Fibroblast of gingiva (primary cell): ENCODE measurements around the gene NDUFS5.
A peak's percentile ranks its signal among the peaks of the same experiment; 100 is the strongest.
"Not testable (repeated sequence)": the region's sequence is repeated elsewhere in the genome, so short reads cannot be mapped to it uniquely, and the experiment has no call there.

Experiments
- DNase-seq: peaks from one replicate; pipeline ENCODE4 v3.0.0-alpha.2; 2011; ENCODE audit warnings: low read depth

NDUFS5 gene

DNA sequence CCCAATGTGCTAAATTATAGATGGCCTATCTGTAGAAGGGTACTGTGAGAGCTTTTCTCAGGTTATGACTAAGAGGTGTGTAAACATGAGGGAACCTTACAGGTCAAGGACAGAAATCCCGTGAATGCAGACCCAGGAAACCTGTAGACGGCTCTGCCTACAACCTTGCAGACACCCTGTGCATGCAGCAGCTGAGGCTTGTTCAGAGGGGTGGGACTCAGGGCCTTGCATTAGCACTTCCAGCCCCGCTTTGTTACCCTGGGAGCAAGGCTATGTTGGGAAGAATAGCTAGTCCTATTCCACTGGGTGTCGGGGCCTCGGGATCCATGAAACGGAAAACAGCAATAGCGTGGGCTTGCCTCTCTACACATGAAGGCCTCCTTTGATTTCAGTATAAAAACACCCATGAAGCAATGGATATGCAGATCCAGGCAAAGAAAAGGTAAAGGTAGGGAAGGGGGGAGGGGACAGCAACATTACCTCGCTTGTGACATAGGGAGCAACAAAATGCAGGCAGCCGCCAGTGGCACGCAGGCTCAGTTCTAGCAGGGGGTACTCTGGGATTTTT, 9.5 kb upstream of the NDUFS5 start:
- DNase-seq = no peak

- DNase-seq = no peak
These were observed 8.9 kb upstream of the NDUFS5 start for GRCh38 chr1:39017266-39017665.

- DNase-seq = not testable (repeated sequence)
These were observed 5.7 kb upstream of the NDUFS5 start for GRCh38 chr1:39020494-39020893.

- no peak for DNase-seq
These were observed 4.7 kb upstream of the NDUFS5 start for GRCh38 chr1:39021426-39021825.

DNA sequence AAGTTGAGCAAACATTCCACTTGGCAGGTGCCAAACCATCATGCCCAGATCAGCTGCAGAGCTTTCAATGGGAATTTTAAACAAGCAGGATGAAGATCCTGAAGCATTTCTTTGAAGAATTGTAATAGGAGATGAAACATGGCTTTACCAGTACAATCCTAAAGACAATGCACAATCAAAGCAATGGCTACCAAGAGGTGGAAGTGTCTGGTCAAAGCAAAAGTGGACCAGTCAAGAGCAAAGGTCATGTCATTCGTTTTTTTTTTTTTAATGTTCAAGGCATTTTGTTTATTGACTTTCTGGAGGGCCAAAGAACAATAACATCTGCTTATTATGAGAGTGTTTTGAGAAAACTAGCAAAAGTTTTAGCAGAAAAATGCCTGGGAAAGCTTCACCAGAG, 3.0 kb upstream of the NDUFS5 start:
- DNase-seq = no peak

- no peak for DNase-seq
These were observed 837 bp downstream of the NDUFS5 start for GRCh38 chr1:39026866-39027507.

DNA sequence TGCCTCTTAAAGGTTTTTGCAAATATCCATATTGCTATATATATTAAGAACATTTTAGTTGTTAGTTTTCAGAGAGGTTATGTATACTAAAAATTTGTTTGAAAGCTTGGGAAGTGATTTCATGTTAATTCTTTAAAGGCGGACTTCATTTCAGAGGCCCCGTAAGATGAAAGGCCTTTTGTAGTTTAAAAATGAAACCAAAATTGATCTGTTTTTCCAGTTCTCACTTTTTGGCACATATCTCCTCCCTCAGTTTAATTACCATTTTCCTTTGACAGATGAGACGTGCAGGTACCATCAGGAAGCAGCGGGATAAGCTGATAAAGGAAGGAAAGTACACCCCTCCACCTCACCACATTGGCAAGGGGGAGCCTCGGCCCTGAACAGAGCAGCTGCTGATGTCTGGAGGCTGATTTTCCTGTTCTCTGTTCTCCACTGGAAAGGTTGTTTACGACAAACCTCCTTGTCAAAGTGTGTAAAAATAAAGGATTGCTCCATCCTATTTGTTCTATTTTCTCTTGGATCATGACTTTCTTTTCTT, 8.0 kb downstream of the NDUFS5 start:
- no peak for DNase-seq

DNA sequence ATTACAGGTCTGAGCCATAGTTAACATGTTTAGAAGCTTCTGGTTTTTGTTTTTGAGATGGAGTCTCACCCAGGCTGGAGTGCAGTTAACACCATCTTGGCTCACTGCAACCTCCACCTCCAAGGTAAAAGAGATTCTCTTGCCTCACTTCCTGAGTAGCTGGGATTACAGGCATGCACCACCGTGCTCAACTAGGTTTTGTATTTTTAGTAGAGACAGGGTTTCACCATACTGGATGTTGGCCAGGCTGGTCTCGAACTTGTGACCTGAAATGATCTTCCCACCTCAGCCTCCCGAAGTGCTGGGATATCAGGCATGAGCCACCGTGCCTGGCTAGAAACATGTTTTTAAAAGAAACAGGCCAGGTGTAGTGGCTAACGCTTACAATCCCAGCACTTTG, 10.5 kb downstream of the NDUFS5 start:
- DNase-seq = no peak

- DNase-seq = no peak
These were observed 17.4 kb downstream of the NDUFS5 start for GRCh38 chr1:39043513-39043912.

DNA sequence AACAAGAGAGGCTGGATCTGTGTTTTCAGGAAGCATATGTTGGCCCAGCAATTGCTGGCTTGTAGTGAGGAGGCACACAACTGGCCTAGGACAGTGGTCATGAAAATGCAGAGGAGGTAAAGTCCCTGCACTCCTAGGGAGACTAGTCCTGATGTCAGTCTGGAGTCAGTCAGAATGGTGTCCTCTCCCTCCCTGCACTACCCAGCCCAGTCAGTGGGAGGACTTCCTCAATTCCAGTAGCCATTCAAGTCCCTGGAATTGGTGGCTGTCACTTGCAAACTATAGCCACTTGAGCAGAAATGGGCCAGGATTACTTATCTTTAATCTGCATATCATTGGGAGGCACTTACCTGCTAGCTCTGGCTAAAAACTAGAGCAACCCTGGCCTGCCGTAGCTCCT, 18.6 kb downstream of the NDUFS5 start:
- DNase-seq = no peak

GRCh38 chr1:39045231-39045630, 19.1 kb downstream of the NDUFS5 start:
- no peak for DNase-seq

DNA sequence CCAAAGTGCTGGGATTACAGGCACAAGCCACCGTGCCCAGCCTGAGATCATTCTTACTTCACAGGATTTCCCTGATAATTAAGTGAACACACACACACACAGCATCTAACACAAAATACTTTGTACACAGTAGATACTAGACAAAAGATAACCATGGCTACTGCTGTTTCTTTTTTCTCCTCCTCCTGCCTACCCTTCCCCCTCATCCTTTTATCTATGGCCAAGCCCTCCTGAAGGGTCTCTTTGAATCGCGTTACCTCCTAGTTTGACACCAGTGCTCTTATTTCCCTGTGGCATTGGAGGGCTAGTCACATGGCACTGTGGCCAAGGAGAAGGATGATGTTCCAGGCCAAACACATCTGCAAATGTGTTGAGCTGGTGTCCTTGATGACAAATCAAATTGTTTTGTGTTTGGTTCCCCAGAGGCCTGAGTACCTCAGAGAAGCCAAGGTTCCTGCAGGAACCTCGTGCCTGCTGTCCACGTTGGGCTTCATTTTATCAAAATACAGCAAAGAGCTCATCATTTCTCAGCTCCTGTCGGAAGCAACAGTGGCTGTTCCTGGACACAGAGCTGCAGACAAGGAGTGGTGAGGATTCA, 20.6 kb downstream of the NDUFS5 start:
- DNase-seq = peak; percentile 37

DNA sequence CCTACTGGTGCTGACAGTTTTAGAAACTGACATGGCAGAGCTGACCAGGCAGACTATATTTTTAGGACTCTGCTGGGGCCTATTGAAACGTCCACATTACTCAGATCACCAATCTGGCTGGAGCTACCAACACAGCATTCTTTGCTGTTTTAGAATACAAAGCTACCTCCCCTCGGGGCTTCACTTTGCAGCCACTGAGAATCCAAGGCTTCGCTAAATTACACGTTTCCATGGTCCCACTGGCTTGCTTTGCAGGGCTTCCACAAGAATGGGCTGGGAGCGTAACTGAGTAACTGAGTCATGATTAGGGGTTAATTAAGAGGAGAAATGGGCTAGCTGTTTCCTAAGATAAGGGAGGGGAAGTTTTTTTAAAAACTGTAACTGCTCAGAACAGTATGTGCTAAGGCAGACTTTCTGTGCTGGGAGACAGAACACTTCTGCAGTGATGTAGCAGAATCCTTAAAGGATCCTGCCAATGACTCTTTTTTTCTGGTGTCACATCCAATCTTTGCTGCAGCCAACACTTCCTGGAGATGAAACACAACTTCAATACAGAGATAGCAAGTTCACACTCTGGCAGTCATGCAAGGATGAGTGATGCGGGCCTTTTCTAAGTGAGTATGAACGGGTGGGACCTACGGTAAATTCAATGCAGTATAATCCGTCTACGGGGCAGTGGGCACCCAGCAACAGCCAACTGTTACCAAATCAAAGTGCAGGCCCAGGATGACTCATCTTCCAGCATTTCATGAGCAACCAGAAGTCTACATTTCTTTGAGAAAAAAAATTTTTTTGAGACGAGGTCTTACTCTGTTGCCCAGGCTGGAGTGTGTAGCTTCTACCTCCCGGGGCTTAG, 21.5 kb downstream of the NDUFS5 start:
- DNase-seq = peak; percentile 93

DNA sequence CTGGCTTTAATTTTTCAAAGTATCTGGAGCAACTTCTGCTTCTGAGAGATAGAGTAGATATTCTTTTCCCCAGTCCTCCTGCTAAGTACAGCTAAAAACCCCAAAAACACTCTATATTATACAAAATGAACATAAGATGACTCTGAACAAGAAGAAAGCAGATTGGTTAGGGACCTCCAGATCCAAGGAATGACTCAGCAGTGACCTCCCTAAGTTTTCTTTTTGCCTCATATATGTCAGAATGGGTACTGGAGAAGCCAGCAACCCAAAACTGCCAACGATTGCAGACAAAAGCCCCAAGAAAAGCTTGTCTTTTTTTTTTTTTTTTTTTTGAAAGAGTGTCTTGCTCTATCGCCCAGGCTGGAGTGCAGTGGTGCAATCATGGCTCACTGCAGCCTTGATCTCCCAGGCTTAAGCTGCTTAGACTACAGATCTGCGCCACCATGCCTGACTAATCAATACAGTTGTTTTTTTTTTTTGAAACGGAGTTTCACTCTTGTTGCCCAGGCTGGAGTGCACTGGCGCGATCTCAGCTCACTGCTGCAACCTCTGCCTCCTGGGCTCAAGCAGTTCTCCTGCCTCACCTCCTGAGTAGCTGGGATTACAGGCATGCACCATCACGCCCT, 22.7 kb downstream of the NDUFS5 start:
- DNase-seq = peak; percentile 40

DNA sequence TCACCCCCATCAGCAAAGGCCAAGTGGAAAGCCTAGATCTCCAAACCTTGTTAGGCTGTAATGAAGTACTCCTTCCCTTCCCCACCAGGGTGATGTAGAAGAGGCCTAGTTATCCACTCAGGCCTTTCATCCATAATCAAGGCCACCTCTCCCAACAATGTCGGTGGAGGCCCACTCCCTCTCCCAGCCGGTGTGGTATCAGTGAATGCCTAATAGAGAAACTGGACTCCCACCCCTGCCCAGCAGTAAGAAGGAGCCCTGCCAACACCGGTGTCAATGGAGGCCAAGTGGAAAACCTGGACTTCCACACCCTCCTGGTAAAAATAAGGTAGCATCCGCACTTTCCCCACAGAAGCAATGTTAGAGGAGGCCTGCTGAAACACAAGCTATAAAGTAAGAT, 23.9 kb downstream of the NDUFS5 start:
- no peak for DNase-seq

- DNase-seq = not testable (repeated sequence)
These were observed 25.2 kb downstream of the NDUFS5 start for GRCh38 chr1:39051193-39051850.

DNA sequence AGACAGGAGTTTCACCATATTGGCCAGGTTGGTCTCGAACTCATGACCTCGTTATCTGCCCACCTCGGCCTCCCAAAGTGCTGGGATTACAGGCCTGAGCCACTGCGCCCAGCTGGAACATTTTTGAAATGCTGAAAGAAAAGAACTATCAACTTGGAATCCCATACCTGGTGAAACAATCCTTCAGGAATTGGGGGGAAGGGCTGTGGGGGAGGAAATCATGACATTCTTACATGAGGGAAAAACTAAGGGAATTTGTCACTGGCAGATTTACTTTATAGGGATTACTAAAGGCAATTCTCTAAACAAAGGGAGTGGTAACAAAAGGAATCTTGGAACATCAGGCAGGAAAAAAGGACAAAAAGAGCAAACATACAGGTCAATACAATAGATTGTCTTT, 25.8 kb downstream of the NDUFS5 start:
- DNase-seq = no peak

DNA sequence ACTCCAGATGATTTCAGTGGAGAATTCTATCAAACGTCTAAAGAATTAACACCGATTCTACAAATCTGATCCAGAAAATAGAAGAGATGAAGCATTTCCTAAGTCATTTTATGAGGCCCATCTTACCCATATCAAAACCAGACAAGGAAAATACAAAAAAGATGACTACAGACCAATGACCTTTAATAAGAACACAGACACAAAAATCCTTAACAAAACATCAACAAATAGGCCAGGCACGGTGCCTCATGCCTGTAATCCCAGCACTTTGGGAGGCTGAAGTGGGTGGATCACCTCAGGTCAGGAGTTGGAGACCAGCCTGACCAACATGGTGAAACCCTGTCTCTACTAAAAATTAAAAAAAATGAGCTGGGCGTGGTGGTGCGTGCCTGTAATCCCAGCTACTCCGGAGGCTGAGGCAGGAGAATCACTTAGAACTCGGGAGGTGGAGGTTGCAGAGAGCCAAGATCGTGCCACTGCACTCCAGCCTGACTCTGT, 29.1 kb downstream of the NDUFS5 start:
- DNase-seq = peak; percentile 68

GRCh38 chr1:39061516-39061915, 35.4 kb downstream of the NDUFS5 start:
- DNase-seq = not testable (repeated sequence)

DNA sequence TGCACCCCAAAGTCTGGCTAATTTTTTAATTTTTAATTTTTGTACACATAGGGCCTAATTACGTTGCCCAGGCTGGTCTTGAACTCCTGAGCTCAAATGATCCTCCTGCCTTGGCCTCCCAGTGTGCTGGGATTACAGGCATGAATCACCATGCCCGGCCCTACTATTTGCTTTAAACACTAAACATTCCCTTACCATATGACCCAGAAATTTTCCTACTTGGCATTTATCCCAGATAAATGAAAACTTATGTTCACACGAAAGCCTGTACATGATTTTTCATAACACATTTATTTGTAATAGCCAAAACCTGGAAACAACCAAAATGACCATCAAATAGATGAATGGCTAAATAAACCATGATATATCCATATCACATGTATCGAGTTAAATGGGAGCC, 35.8 kb downstream of the NDUFS5 start:
- peak; percentile 49 for DNase-seq

DNA sequence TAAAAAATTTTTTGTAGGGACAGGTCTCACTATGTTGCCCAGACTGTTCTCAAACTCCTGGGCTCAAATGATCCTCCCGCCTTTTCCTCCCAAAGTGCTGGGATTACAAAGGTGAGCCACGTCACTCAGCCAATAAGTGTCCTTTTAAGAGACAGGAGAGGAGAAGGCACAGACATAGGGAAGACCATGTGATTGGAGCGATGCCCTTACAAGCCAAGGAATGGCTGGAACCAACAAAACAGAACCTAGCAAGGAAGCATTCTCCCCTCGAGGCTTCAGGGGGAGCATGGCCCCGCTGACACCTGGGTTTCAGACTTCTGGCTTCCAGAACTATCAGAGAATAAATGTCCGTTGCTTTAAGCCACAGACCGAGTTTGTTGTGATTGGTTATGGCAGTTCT, 37.0 kb downstream of the NDUFS5 start:
- no peak for DNase-seq
